ENCODE measurements around the gene CLCNKA.
A peak's percentile ranks its signal among the peaks of the same experiment; 100 is the strongest.
"Not testable (repeated sequence)": the region's sequence is repeated elsewhere in the genome, so short reads cannot be mapped to it uniquely, and the experiment has no call there.

Gene CLCNKA

DNA sequence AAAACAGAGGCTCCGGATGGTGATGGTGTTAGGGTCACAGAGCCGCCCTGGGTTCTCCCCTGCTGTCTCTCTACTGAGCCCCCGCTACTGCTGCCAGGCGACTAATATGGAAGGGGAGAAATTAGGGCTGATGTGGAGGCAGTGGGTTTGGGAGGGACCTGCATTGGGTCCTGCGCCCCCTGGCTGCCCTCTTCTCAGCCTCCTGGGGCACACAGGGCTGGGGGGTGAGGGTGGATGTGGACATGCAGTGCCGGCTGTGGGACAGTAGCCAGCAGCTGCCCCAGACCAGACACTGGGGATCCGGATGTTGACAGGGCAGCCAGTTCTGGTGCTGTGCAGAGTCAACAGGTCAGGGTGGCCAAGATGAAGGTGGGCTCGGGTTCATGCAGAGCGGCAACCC lies 20.3 kb downstream of the CLCNKA start:
- DNase-seq (ENCODE audit: low spot score), result no peak

DNA sequence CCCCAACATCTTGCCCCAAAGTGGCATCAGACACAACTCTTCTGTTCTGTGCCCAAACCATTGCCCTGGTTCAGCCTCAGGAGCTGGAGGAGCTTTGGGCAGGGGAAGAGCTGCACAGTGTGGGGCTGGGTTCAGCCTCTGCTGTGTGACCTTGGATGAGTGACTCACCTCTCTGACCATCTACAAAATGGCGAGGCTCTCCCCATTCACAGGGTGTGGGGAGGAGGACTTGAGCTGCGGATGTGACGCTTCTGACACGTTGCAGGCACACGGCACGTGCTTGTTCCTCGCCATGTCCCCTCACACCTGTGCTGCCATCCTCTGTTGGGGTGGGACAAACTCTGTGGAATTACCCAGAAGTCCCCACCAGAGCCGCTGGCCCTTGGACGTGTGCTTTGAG lies 20.8 kb downstream of the CLCNKA start:
- DNase-seq (ENCODE audit: low spot score), result not testable (repeated sequence)

DNA sequence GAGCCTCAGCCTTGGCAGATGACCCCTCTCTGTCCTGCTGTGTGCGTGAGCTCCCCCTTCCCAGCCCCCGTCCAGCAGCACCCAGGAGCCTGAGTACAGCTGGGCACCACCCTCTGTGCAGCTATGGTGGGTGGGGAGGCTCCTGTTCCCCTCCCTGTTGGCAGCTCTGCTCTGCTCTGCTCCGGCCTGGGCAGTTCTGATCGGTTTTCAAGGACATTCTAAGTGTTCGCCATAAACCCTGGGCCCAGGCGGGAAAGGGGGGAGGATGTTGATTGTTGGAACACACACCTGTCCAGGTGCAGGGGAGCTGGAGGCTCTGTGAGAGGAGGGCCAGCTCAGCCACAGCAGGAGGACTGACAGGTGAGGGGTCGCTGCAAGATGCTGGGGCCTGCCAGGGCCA lies 21.7 kb downstream of the CLCNKA start, which contains the start of gene CLCNKB:
Gene CLCNKB, plus strand, starts transcription at position 262 of the 400 bp plus-strand sequence. CDS start 711 bp downstream, outside the sequence.
- no peak for DNase-seq (ENCODE audit: low spot score)

DNA sequence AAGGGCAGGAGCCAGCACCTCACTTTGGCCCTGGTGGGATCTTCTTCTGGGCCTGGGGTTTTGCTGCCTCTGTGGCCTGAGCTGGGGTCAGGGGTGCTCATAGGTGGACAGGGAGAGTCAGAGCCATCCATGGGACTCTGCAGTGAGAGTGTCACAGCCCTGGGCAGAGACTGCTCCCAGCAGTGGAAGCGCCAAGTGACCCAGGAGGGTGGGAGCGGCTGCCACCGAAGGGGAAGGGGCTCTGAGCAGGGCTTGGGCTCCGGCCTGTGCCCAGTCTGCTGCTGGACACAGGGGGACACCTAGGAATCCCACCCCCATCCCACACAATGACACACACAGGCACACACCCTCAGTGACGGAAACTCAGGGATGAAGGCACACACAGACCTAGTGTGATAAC lies 22.1 kb downstream of the CLCNKA start:
- DNase-seq (ENCODE audit: low spot score), result no peak

DNA sequence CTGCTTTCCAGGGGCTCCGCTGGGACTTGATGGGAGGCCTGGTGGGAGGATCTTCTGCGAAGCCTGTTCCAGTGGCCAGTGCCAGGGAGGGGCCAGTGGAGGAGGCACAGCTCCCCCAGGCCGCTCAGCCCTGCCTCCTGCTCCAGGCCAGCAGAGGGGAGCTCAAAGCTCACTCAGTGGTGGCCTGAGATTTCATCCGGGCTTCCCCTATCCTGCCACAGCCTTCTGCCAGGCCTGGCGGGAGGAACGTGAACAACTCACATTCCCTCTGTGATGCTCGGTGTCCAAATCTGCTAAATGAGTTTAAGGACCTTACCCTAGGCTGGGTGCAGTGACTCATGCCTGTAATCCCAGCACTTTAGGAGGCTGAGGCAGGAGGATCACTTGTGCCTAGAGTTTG lies 25.0 kb downstream of the CLCNKA start:
- no peak for DNase-seq (ENCODE audit: low spot score)

DNA sequence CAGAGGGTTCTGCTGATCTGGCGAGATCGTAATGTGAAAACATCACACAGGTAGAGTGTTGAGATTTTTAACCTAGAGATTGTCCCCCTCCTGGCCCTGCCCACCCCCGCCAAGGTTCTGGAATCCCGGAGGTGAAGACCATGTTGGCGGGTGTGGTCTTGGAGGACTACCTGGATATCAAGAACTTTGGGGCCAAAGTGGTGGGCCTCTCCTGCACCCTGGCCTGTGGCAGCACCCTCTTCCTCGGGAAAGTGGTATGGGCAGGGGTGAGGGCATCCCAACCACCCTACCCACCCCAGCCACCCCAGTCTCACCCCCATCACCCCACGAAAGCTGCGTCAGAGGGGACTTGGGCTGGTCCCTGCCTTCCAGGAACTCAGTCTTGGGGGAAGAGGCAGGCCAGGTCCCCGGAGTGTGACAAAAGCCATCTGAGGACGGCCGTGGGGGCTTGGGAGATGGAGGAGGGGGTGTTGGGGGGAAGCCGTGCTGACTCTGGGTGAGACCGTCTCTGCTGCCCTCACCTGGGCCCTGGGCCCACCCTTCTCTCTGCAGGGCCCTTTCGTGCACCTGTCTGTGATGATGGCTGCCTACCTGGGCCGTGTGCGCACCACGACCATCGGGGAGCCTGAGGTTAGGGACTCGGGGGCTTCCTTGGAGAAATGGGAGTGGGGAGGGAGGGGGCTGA lies 26.1 kb downstream of the CLCNKA start:
- no peak for DNase-seq (ENCODE audit: low spot score)

DNA sequence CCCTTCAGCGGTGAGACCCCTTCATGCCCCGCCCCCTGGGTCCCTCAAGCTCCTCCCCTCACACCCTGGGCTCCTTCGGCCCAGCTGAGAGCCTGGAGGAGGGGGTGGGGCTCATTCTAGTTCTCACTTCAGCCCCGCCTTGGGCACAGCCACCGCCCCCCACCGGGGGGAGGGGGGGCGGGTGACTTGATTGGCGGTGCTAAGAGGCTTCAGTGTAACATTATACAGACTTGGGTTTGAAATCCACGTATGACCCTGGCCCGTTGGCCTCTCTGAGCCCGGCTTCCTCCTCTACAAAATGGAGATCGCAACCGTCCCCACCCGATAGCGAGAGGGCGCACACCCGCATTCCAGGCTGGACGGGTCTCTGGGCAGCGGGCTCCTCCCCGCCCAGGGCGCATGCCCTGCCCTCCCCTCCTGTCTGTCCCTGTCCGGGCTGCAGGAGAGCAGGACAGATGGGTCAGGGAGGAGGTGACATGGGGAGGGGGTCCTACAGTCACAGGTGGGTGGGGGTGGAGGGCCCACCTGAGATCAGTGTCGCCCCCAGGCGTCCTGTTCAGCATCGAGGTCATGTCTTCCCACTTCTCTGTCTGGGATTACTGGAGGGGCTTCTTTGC lies 26.8 kb downstream of the CLCNKA start:
- DNase-seq (ENCODE audit: low spot score), result no peak

DNA sequence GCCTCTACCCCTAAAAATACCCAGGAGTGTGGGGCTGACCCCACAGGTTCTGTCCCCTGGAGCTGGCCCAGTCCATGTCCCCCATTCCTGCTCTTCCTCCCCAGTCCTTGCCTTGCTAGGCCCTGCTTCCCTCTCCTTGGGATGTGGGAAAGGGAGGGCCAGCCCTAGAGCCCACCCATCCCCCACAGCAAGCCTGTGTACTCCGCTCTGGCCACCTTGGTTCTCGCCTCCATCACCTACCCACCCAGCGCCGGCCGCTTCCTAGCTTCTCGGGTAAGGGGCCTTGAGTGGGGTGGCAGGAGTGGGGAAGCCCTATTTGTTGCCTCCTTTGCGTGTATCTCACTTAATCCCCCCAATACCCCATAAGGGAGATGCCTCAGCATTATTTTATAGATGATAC lies 28.5 kb downstream of the CLCNKA start:
- no peak for DNase-seq (ENCODE audit: low spot score)

DNA sequence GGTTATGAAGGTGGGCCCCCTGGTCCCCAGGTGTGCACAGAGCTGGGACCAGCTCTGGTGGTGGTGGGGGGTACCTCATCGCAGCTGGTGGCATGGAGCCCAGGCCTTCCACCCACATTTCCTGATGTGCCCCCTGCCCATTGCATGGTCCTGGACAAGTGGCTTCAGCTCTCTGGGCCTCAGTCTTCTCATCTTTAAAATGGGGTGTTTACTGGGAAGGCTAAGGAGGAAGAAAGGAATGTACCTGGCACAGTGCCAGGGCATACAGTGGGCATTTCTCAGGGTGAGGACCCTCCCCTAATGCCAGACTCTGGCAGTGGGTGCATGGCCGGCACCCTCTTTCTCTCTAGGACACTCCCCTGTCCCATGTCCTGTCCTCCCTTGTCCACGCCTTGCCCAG lies 29.2 kb downstream of the CLCNKA start:
- DNase-seq (ENCODE audit: low spot score), result no peak

DNA sequence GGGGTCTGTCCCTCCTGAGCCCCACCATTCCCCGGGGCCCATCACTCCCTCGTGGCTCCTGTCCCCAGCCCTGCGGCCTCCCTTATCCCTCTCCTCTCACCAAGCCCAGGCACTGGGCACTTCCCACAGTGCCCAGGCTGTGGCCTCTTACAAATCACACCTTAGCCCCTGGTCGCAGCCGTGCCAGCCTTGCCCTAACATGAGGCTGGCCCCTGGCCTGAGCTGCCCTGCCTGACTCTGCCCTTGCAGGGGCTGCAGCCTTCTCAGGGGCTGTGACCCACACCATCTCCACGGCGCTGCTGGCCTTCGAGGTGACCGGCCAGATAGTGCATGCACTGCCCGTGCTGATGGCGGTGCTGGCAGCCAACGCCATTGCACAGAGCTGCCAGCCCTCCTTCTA lies 30.1 kb downstream of the CLCNKA start:
- not testable (repeated sequence) for DNase-seq (ENCODE audit: low spot score)

DNA sequence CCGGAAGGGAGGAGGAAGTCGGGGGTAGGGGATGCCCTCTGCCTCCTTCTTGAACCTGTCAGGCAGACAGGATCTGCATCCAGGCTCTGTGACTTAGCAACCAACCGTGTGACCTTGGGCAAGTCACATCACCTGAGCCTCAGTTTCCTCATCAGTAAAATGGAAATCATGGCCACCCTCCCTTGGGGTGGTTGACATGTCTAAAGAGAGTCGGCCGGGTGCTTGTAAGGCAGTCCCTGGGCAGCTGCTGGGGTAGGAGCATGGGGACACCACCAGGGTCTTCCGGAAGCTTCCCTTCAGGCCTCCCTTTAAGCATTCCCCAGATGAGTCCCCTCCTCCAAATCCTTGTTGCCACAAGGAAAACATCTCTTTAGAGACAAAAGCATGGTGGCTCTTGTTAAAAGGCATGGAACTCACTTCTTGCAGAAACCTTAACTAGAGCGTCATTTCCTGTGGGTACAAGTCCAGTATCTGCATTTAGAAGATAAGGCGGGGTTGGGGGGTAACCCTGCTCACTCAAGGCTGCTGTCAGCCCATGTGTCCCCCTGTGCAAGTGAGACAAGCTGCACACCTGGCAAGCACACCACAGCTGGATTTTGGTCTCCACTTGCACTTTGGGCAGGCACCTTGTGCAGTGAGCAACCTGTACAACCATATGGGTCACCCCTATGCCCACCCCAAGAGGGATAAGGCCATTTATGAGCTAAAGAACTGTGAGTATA lies 32.1 kb downstream of the CLCNKA start:
- no peak for DNase-seq (ENCODE audit: low spot score)

DNA sequence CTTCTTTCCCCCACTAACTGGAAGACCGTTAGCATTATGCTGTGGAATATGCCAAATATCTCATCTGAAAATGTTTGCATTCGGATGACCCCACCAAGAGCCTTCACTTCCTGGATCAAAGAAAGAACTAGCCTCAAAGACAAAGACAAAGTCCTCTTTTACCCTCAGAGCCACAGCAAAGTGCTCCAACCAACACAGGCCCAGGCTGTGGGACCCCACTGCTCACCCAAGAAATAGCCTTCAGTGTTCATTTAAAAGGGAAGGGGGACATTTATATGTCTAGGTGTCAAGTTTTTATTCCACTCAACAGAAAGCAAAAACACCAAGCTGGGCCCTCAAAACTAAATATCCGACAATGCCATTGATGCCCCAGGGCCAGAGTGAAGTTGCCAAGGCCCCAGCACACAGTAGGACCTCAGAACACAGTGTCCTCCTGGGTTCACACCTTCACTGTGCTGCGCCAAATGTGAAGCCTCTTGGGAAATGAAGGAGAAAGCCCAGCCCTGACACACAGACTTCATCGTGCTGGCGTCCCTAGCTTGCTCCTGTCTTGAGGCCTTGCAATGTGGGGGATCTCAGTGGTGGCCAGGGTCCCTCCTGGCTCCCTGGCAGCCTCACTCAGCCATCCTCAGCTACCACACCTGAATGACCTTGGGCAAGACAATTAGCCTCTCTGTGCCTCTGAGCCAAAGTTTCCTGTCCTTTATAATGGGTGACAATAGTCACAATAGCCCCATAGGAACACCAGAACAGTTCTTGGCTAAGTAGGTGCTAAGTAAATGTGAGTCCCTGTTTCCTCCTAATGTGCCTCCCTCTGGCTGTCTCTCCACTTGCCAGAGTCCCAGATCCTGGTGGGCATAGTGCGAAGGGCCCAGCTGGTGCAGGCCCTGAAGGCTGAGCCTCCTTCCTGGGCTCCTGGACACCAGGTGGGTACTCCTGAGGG lies 33.0 kb downstream of the CLCNKA start:
- no peak for DNase-seq (ENCODE audit: low spot score)

DNA sequence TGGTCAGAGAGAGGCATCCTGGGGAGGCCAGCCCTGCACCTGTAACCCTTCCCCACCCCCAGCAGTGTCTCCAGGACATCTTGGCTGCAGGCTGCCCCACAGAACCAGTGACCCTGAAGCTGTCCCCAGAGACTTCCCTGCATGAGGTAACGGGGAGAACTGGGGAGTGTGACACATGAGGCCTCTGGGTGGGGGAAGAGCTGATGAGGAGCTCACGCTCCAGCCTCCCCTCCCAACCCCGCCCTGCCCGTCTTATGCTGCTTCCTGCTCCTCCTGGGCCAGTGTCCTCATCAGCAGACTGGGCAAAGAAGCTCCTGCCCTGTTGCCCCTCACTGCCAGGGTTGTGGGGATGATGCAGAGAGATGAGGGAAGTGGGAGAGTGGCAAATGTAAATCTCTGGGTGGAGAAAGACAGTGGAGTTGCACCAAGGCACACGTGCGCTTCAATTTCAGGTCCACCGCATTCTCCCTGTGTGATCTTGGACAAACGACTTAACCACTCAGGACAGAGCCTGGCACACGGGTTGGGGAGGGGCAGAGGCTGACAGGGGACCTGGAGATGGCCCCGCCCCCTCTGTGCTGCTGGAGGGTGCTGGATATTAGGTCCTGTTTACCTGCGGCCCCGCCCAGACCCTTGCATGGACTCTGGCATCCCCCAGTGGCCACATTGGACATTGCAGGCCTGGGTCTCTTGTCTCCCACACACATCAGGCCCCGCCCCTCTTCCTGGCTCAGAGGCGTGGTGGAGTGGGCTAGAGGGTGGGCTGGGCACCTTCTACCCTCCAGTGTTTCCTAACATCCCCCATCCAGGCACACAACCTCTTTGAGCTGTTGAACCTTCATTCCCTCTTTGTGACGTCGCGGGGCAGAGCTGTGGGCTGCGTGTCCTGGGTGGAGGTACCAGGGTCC lies 34.0 kb downstream of the CLCNKA start:
- peak; percentile 88 for DNase-seq (ENCODE audit: low spot score)

DNA sequence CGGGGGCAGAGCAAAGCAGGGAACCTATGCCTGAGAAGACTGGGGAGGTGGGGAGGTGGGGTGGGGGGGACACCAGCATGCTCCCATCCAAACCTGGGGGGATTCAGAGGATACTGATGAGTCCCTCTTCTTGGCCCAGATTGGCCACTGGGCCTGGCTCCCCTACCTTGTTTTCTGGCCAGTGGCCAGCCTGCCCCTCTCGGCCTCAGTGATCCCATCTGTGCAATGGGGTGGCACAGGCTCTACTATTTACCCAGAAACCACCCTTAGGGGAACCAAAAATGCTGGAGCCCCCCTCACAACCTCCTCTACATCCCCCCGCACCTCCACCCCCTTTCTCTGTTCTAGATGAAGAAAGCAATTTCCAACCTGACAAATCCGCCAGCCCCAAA lies 34.7 kb downstream of the CLCNKA start:
- DNase-seq (ENCODE audit: low spot score), result not testable (repeated sequence)

DNA sequence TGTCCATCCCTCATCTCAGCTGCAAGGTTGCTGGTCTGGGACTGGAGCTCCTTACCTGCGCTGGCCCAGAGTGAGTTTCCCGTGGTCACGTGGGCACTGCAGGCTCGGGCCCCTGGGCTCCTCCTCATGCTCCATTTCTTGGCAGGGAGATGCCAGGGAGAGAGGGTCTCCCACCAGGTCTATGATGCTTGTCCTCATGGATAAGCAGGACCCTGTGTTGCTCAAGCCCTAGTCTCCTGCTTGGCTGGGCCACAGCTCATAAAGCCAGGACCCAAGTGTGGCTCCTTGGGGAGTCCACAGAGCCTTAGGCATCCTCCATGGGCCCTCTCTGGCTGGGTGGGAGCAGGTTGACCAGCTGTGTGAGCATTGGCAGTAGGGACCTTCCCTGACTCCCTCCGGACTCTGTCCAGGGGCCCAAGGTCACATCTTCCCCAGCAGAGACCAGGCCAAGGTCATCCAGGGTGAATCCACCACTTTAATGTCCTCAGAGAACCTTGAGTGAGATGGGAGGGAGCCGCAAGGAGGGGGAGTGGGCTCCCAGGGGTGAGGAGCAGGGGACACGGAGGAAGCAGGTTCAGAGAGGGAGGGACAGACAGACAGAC lies 35.6 kb downstream of the CLCNKA start:
- DNase-seq (ENCODE audit: low spot score), result not testable (repeated sequence)

DNA sequence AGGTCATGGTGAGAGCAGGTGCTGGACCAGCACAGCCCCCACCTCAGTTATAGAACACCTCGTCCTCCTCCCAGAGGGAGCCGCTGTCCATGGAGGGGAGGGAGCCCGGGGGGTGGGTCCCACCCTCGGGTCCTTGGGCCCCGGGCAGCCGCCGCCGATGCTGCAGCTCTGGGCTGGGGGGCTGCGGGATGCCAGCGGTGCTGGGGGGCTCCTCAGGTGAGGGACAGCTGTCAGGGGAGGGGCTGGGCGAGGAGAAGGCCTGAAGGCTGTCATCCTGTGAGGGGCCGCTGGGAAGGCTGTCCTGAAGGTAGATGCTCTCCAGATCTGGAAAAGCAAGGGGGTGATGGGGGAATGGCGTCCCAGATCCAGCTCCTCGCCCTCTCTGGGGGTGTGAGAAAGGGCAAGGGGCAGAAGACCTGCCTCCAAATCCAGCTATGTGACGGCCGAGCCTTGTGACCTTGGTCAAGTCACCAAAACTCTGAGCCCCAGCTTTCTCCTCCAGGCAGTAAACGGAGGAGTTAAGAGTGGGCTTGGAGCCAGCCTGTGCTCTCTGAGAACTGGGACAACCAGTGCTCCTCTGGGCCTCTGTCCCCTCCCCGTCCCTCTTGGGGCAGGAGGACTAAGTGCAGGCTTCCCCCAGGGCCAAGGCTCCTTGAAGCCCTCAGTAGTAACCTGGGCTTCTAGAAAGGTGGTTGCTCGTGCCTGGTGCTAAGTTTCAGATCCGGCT lies 36.7 kb downstream of the CLCNKA start:
- DNase-seq (ENCODE audit: low spot score), result not testable (repeated sequence)

DNA sequence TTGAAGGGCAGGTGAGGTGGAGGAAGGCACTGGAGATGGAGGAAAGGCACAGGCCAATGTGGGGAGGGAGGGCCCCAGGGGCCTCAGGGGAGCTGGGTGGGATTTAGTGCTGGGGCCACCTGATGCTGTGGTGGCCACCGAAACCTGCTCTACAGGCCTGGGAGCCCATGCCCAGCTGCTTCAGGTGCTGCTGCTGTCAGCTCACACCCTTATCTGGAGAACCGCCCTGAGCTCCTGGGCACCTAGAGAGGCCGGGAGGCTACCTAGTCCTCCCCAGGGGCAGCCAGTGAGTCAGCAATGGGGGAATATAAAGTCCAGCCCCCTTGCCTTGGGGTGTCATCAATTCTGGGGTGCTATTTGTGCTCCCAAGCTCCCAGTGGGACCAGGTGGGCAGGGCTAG lies 39.4 kb downstream of the CLCNKA start:
- DNase-seq (ENCODE audit: low spot score), result no peak

DNA sequence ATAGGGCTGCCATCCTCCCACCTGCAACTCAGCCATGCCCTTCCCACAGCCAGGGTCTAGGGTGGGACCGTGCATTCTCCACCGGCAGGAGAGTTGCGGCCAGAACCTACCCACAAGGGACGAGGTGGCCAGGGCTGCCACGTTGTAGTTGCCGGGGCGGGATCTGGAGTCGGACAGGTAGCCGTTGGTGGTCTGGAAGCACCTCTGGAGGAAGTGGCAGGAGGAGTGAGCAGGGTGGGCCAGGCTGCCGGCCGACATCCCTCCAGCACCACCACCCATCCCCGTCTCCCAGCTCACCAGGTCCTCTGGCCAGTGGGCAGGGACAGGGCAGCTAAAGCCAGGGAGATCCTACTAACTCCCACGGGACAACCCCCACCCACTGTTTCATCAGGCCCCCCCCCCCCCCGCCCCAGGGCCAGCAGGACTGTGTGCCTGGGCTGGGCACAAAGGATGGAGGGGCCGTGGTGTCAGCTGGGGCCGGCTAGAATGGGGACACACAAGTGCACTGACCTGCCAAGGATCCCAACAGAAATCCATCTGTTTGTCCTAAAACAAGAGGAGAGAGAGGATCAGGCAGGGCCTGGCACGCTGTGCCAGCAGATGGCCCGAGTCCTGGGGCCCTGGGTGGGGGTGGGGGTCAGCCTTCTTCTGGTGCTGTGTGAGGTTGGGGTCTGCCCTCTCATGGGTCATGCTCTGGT lies 40.3 kb downstream of the CLCNKA start:
- DNase-seq (ENCODE audit: low spot score), result not testable (repeated sequence)

DNA sequence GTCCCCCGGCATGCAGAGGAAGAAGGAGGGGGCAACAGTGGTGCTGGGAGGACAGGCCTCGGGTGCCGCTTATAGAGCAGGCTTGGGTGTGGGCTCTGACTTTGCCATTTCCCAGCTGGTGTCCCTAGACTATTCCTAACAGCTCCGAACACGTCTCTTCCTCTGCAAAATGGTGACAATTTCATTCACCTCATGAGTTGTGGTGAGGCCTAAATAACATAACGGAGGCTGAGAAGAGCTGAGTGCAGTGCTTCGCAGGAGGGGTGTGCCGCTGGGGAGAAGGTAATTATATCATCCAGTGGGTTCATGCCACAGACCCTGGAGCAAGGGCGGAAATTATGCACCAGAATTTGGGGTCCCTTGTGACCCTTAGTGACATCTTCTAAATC lies 40.8 kb downstream of the CLCNKA start:
- not testable (repeated sequence) for DNase-seq (ENCODE audit: low spot score)

Measured in AG08396 (cell line).